Activated naive CD8-positive, alpha-beta T cell treated with anti-CD3 and anti-CD28 coated beads, Interleukin-2, amount 10 ng/mL, durations not matched to agents 7 days and 5 days (primary cell): ENCODE results near the gene GRID2. TPM values are rescaled to one million over a fixed set of nuclear protein-coding genes. Genes with fewer than 3 reads are reported as not detected.

ENCODE experiments used
- ATAC-seq: fragments of 150-1000 bp; cut with Tn5 transposase; one replicate; pipeline ENCODE4 v1.10.0; 2021; ENCODE audit warnings: low read depth, moderate library complexity
- POLR2A ChIA-PET: fragments of 350-600 bp; sonication (Branson Sonifier 250); formaldehyde crosslinking; loops from one replicate; lab custom pipeline; 2021; ENCODE audit warnings: antibody characterized with exemption; lab: Charles Lee
- DNase-seq: peaks from one replicate; pipeline ENCODE4 v3.0.0; 2021
- H3K27ac Mint-ChIP-seq: one replicate; pipeline ENCODE4 v1.8.0; 2022; ENCODE audit warnings: mild to moderate bottlenecking, mixed read lengths
- H3K27me3 Mint-ChIP-seq: one replicate; pipeline ENCODE4 v1.8.0; 2022; ENCODE audit warnings: mild to moderate bottlenecking, moderate library complexity, mixed read lengths
- H3K36me3 Mint-ChIP-seq: one replicate; pipeline ENCODE4 v1.8.0; 2021; ENCODE audit warnings: mild to moderate bottlenecking, mixed read lengths
- H3K4me1 Mint-ChIP-seq: one replicate; pipeline ENCODE4 v1.8.0; 2021; ENCODE audit warnings: mixed read lengths
- H3K4me3 Mint-ChIP-seq: one replicate; pipeline ENCODE4 v1.8.0; 2022; ENCODE audit warnings: mild to moderate bottlenecking, moderate library complexity, mixed read lengths
- H3K9me3 Mint-ChIP-seq: one replicate; pipeline ENCODE4 v1.8.0; 2021; ENCODE audit warnings: mixed read lengths
- total RNA-seq, 2 experiments: library from RNA; stranded (reverse); gene quantifications; one replicate each; pipeline ENCODE4 v1.2.3, GENCODE V29; 2021

Gene GRID2
- total RNA-seq, 2 experiments from 2014 or later: not detected

DNA sequence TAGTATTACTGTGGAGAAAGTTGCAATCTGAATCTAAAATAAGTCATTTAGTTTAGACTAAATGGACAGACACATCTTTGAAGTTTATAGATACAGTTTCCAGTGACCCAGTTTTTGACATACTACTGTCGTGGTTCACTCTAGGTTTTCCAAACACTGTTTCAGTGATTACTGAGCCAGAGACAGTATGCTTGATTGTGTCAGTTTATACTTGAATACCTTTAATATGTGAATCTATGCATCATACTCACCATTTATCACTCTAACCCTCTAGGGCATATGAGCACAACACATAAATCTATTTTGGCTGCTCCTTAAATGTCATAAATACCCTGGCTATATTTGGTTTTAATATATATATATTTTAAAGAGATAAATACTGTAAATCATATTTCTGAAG lies 173.5 kb downstream of the GRID2 start:
- Mint-ChIP-seq H3K27ac (no peak overlapping the region), H3K36me3 (no peaks in the 10 kb centered on the region), H3K27me3 (no peaks in the 10 kb centered on the region)

DNA sequence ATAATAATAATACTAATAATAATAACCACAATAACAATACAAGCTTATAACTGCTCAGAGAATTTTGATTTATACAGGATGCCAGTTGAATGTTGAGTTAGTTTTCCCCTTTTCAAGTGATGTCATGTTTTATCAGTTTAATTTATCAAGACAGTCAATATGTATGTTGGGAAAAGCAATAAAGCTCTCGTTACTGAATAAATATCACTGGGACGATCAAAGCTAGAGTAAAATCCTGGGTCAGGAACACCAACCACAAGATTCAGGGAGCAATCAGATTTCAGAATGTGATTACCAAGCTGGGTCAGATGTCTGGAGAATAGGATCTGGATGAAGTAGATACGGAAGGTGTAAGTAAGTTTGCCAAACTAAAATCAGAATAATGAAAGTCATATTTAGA lies 179.6 kb downstream of the GRID2 start:
- ATAC-seq (no peak), DNase-seq (no peak)
- H3K4me3 Mint-ChIP-seq: no peak overlapping the region
- H3K27ac Mint-ChIP-seq: no peak overlapping the region
- H3K4me1 Mint-ChIP-seq: no peaks in the 10 kb centered on the region
- POLR2A ChIA-PET: no interaction called here
- peaks cover 2% of the 10 kb centered on the region for H3K9me3 Mint-ChIP-seq
- no peaks in the 10 kb centered on the region for H3K27me3 Mint-ChIP-seq
- no peaks in the 10 kb centered on the region for H3K36me3 Mint-ChIP-seq

More for the DNA sequence above, 173.5 kb downstream of the GRID2 start:
- no peak for DNase-seq
- POLR2A ChIA-PET: no interaction called here
- no peak overlapping the region for H3K4me3 Mint-ChIP-seq
- no peaks in the 10 kb centered on the region for H3K4me1 Mint-ChIP-seq
- no peaks in the 10 kb centered on the region for H3K9me3 Mint-ChIP-seq
- no peak for ATAC-seq

DNA sequence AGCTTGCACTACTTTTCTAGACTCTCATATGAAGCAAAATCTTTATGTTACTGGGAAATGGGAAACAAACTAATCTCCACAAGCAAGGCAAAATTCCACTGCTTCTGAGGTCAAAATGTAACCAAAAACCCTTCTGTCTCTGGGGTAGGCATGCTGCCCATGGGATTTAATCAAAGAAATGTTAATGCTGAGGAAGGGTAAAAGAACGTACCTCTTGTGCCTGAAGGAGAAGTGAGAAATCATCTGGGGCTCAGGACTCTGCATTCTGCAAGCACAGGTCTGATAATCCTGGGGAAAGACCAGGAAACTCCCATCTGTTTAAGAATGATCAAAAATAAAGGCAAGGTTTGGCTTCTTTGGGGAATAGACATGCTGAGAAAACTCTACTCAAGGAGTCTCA lies 184.7 kb downstream of the GRID2 start:
- ATAC-seq: no peak
- Mint-ChIP-seq H3K27ac (no peak overlapping the region), H3K4me1 (no peaks in the 10 kb centered on the region), H3K4me3 (no peak overlapping the region), H3K36me3 (no peaks in the 10 kb centered on the region), H3K9me3 (no peaks in the 10 kb centered on the region), H3K27me3 (no peaks in the 10 kb centered on the region)
- no peak for DNase-seq
- POLR2A ChIA-PET: no interaction called here

DNA sequence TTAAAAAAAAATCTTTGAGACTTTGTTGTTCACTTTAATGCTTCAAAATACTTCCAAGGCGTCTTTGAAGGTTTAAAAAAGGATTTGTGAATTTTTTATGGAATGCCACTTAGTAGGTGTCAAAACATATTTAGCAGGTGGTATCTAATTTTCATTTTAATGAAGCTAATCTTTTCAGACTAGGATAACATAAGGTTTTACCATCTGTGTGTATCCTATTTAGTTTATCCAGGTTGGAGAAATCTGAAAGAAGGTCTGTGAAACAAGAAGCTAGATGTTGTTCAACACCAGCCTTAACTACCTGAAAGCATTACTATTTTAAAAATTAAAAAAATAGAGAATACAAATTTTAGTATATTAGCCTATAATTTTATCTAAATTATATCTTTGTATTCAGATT lies 193.4 kb downstream of the GRID2 start:
- Mint-ChIP-seq H3K9me3 (no peaks in the 10 kb centered on the region), H3K4me1 (no peaks in the 10 kb centered on the region), H3K4me3 (no peak overlapping the region), H3K36me3 (no peaks in the 10 kb centered on the region), H3K27ac (no peak overlapping the region), H3K27me3 (no peaks in the 10 kb centered on the region)
- ATAC-seq: no peak
- DNase-seq: no peak
- POLR2A ChIA-PET: no interaction called here

DNA sequence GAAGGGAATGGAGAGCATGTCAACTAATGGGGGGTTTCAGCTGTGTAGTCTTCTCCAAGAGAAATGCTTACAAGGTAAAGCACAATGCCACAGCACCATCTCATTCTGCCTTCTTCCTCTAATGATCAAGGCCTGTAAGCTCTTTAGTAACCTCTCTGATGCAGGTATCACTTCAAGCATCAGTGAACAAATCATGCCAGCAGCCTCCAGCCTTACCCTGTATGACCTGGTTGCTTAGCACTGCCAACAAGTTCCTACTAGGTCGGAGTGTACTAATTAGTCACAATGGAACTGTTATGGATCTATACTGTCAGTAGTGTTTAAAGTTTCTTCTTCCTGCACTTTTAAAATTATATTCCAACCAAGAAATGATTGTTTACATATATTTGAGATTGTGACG lies 197.7 kb downstream of the GRID2 start:
- DNase-seq (no peak), ATAC-seq (no peak)
- H3K36me3 Mint-ChIP-seq: no peaks in the 10 kb centered on the region
- no peak overlapping the region for H3K4me3 Mint-ChIP-seq
- no peaks in the 10 kb centered on the region for H3K9me3 Mint-ChIP-seq
- no peaks in the 10 kb centered on the region for H3K4me1 Mint-ChIP-seq
- POLR2A ChIA-PET: no interaction called here
- H3K27me3 Mint-ChIP-seq: no peaks in the 10 kb centered on the region
- H3K27ac Mint-ChIP-seq: no peak overlapping the region

DNA sequence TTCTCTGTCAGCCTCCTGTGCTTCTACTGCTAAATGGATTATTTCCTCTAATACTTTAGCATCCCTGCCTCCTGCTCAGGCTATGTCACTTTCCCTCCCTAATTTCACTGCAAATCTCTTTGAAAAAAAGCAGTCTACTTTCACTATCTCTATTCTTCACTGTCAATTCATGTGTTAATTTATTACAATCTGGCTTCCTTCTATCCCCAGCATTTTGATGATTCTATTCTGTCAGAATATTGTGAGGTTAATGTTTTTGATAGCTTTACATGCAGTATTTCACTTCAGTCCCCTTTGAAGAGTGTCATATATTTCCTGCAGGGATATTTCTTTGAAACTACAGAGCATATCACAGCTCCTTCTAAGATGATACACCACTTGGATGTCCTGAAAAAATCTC lies 203.2 kb downstream of the GRID2 start:
- Mint-ChIP-seq H3K27me3 (no peaks in the 10 kb centered on the region), H3K4me3 (no peak overlapping the region), H3K9me3 (peaks cover 3% of the 10 kb centered on the region)

DNA sequence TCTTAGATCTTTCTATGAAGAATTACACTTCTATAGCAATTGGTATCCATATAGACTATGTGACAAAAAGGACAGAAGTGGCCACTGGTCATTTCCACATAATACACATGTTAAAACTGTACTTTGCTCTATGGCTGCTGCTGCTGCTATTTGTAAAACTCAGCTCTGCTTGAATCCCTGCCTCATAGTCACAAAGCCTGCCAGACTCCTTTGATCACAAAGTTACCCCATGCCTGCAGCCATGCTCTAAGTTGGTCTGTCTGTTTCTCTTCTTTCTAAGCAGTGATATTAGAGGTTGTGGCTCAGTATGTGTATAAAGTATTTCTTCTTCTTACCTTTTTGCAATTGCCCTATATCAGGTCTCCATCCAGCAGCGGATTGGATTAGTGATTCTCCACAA lies 210.9 kb downstream of the GRID2 start:
- Mint-ChIP-seq H3K27me3 (no peaks in the 10 kb centered on the region), H3K36me3 (no peaks in the 10 kb centered on the region), H3K9me3 (peaks cover 2% of the 10 kb centered on the region), H3K4me3 (no peak overlapping the region), H3K4me1 (no peaks in the 10 kb centered on the region), H3K27ac (no peak overlapping the region)
- ATAC-seq (no peak), DNase-seq (no peak)
- POLR2A ChIA-PET: no interaction called here

More for the DNA sequence above, 203.2 kb downstream of the GRID2 start:
- Mint-ChIP-seq H3K27ac (no peak overlapping the region), H3K4me1 (no peaks in the 10 kb centered on the region), H3K36me3 (no peaks in the 10 kb centered on the region)
- POLR2A ChIA-PET: no interaction called here
- ATAC-seq: no peak
- DNase-seq: no peak

DNA sequence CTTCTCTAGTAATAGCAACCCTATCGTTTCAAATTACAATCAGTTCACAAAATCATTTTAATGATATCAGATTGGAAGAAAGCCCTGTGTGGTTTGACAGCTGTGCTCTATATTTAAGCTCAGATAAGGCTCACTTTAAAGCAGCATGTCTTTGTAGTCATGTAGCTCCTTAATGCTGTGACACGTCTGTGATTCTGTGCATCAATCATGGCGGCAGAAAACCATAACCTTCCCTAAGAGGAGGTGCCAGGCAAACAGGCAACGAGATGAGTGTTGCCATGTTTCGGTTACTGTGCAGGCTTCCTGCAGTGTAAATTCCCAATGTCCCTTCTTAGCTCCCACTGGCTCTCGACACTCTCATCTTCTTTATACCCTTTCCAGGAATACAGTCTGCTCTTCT lies 212.7 kb downstream of the GRID2 start:
- Mint-ChIP-seq H3K4me1 (no peaks in the 10 kb centered on the region), H3K27me3 (no peaks in the 10 kb centered on the region), H3K4me3 (no peak overlapping the region), H3K27ac (no peak overlapping the region), H3K36me3 (no peaks in the 10 kb centered on the region), H3K9me3 (no peaks in the 10 kb centered on the region)
- POLR2A ChIA-PET: no interaction called here
- no peak for ATAC-seq
- no peak for DNase-seq

DNA sequence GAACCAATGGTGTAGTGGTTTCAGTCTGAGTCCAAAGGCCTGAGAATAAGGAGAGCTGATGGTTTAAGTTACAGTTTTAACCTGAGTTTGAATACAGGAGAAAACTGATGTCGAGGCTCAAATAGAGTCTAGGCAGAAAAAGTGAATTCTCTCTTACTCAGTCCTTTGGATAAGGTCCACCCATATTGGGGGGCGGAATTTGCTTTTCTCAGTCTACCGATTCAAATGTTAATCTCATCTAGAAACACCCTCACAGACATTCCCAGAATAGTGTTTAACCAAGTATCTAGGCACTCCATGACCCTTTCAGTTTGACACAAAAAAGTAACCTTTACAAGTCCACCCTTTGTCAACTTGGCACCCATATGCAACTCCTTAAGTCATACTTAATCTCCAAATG lies 216.0 kb downstream of the GRID2 start:
- H3K27me3 Mint-ChIP-seq: no peaks in the 10 kb centered on the region
- POLR2A ChIA-PET: no interaction called here
- no peaks in the 10 kb centered on the region for H3K9me3 Mint-ChIP-seq
- H3K27ac Mint-ChIP-seq: no peak overlapping the region
- H3K4me3 Mint-ChIP-seq: no peak overlapping the region
- DNase-seq (no peak), ATAC-seq (no peak)
- H3K4me1 Mint-ChIP-seq: no peaks in the 10 kb centered on the region
- no peaks in the 10 kb centered on the region for H3K36me3 Mint-ChIP-seq

DNA sequence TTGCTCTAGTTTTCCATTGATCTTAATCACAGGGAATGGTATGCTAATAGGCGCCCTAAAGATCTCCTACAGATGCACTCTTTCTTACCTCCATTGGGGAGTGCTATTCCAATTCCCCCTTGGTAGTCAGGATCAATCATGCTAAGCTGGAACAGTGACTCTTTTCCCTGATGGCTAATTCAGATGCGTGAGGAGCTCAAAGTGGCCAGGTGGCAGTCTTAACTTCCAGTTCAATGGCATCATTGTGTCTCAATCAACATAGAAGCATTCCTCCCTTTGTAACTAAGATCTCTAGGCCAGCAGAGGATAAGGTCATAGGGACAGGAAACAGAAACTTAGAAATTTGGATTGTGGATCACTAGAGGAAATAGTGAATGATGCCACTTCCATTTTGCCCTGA lies 216.8 kb downstream of the GRID2 start:
- Mint-ChIP-seq H3K4me1 (no peaks in the 10 kb centered on the region), H3K4me3 (no peak overlapping the region), H3K27me3 (no peaks in the 10 kb centered on the region), H3K9me3 (no peaks in the 10 kb centered on the region), H3K27ac (no peak overlapping the region), H3K36me3 (no peaks in the 10 kb centered on the region)
- POLR2A ChIA-PET: no interaction called here
- ATAC-seq (no peak), DNase-seq (no peak)

DNA sequence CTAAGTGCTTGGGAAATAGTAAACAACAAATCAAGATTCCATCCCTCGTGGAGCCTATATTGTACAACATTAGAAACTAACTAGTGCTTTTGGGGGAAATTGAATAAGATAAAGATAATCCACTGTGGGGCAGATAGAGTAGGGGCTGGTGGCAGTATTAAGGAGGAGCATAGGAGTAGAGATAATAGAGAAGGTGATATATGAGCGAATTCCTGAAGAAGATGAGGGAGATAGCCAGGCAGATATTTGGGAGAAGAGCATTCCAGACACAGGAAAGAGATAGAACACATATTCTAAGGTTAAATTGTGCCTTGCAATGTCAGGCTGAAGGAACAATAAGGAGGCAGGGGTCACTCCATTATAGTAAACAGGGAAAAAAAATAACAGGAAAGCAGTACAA lies 218.2 kb downstream of the GRID2 start:
- Mint-ChIP-seq H3K27me3 (no peaks in the 10 kb centered on the region), H3K4me3 (no peak overlapping the region), H3K9me3 (no peaks in the 10 kb centered on the region), H3K27ac (no peak overlapping the region), H3K36me3 (no peaks in the 10 kb centered on the region), H3K4me1 (no peaks in the 10 kb centered on the region)
- no peak for ATAC-seq
- no peak for DNase-seq
- POLR2A ChIA-PET: no interaction called here

DNA sequence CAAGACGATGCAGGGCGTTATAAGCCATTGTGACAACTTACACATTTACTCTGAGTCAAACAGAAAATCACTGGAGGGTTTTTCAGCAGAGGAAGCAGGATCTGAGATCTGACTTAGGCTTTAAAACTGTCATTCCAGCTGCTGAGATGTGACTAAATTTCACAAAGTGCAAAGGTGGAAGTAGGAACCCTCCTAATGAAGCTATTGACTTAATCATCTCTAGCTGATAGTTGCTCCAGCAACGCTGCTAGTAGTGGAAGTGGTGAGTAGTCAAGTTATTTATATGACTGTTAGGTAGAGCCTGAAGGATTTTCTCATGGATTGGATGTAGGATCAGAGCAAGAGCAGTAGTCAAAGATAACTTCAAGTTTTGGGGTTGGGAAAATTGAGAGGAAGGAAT lies 218.6 kb downstream of the GRID2 start:
- no peaks in the 10 kb centered on the region for H3K9me3 Mint-ChIP-seq
- H3K27ac Mint-ChIP-seq: no peak overlapping the region
- H3K4me1 Mint-ChIP-seq: no peaks in the 10 kb centered on the region
- H3K4me3 Mint-ChIP-seq: no peak overlapping the region
- POLR2A ChIA-PET: no interaction called here
- no peaks in the 10 kb centered on the region for H3K27me3 Mint-ChIP-seq
- ATAC-seq (no peak), DNase-seq (no peak)
- H3K36me3 Mint-ChIP-seq: no peaks in the 10 kb centered on the region

DNA sequence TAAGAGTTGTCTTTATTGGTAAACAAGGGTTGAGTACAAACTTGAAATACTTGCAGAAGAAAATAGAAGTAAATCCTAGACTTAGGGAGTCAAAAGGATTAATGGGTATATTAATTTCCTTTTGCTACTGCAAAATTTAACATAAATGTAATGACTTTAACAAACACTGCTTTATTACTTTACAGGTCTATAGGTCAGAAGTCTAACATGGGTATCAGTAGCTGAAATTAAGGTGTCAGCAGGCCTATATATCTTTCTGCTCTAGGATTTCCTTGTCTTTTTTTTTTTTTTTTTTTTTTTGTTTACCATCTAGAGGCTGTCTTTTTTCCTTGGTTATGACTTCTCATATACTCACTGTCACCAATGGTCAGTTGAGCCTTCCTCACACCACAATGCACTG lies 220.4 kb downstream of the GRID2 start:
- H3K36me3 Mint-ChIP-seq: no peaks in the 10 kb centered on the region
- ATAC-seq (no peak), DNase-seq (no peak)
- H3K27me3 Mint-ChIP-seq: no peaks in the 10 kb centered on the region
- no peak overlapping the region for H3K4me3 Mint-ChIP-seq
- POLR2A ChIA-PET: no interaction called here
- no peaks in the 10 kb centered on the region for H3K4me1 Mint-ChIP-seq
- no peak overlapping the region for H3K27ac Mint-ChIP-seq
- no peaks in the 10 kb centered on the region for H3K9me3 Mint-ChIP-seq

DNA sequence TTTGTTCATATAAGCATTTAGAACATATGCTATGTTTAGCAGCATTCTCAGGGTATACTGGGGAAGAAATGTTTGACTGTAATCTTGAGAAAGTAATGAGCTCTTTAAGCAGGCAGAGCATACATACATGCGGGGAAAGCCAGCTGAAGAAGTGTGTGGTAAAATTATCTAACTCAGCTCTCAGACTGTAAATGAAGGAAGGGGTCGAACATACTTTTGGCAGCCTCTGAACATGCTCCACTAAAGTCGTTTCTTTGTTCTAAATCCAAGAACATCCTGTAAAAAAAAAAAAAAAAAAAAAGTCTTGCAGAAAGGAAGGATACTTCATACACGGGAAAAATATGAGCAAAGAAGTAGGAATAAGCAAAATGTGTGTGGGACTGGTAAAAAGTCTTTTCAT lies 224.8 kb downstream of the GRID2 start:
- Mint-ChIP-seq H3K27me3 (no peaks in the 10 kb centered on the region), H3K4me1 (no peaks in the 10 kb centered on the region), H3K9me3 (no peaks in the 10 kb centered on the region), H3K4me3 (no peak overlapping the region), H3K36me3 (no peaks in the 10 kb centered on the region), H3K27ac (no peak overlapping the region)
- POLR2A ChIA-PET: no interaction called here
- ATAC-seq (no peak), DNase-seq (no peak)

DNA sequence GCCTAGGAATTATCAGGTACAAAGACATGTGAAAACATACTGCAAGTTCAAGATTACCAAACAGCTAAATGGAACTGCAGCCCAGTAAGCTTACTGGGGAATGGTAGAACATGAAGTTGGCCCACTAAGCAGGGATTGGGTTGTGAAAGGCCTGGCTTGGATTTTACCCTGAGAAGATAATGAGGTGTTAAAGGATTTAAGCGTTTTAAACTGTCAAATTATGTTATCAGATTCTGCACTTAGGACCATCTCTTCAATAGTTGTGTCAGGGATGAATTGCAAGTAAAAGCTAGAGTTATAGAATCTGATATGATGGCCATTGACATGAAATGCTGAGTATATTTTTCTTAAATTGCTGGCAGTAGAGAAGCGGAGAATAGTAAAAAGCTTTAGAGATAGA lies 225.7 kb downstream of the GRID2 start:
- POLR2A ChIA-PET: no interaction called here
- no peak for ATAC-seq
- H3K4me1 Mint-ChIP-seq: no peaks in the 10 kb centered on the region
- no peaks in the 10 kb centered on the region for H3K27me3 Mint-ChIP-seq
- H3K27ac Mint-ChIP-seq: no peak overlapping the region
- DNase-seq: no peak
- no peak overlapping the region for H3K4me3 Mint-ChIP-seq
- H3K36me3 Mint-ChIP-seq: no peaks in the 10 kb centered on the region
- no peaks in the 10 kb centered on the region for H3K9me3 Mint-ChIP-seq
